Neural cell (in vitro differentiated cells): Measurements from ENCODE around the gene IDI1. TPM values are rescaled to one million over a fixed set of nuclear protein-coding genes. Genes with fewer than 3 reads are reported as not detected.

Source experiments
- H2AFZ ChIP-seq: fragments of 200-600, 300-800 bp; sonication (generic), shearing (Covaris generic); 2 replicates; pipeline ENCODE4 v1.6.0; 2014; ENCODE audit warnings: low read depth, mild to moderate bottlenecking, antibody characterized with exemption, low read length, moderate library complexity
- H3F3A ChIP-seq: fragments of 200-600 bp; shearing (Covaris generic); 2 replicates; pipeline ENCODE4 v1.6.1; 2016; ENCODE audit warnings: mild to moderate bottlenecking, moderate library complexity, mixed read lengths, antibody characterized with exemption, low read length; ENCODE audit not compliant: insufficient read depth, poor library complexity, severe bottlenecking
- H3K27ac ChIP-seq: fragments of 200-600, 300-800 bp; sonication (generic), shearing (Covaris generic); 2 replicates; pipeline ENCODE4 v1.5.1; 2014; ENCODE audit warnings: mild to moderate bottlenecking, low read length, moderate library complexity
- H3K27me3 ChIP-seq: fragments of 300-800, 200-600 bp; sonication (generic), shearing (Covaris generic); 2 replicates; pipeline ENCODE4 v1.6.0; 2014; ENCODE audit warnings: mild to moderate bottlenecking, low read depth, low read length, moderate library complexity; ENCODE audit not compliant: insufficient read depth
- H3K36me3 ChIP-seq: fragments of 300-800, 200-600 bp; sonication (generic), shearing (Covaris generic); 2 replicates; pipeline ENCODE4 v1.5.1; 2014; ENCODE audit warnings: mild to moderate bottlenecking, antibody characterized with exemption, low read length, moderate library complexity; ENCODE audit not compliant: insufficient read depth
- H3K4me2 ChIP-seq: fragments of 300-800, 200-600 bp; sonication (generic), shearing (Covaris generic); 2 replicates; pipeline ENCODE4 v1.6.0; 2014; ENCODE audit warnings: mild to moderate bottlenecking, low read length
- H3K4me3 ChIP-seq: fragments of 300-800, 200-600 bp; sonication (generic), shearing (Covaris generic); 2 replicates; pipeline ENCODE4 v1.5.1; 2014; ENCODE audit warnings: mild to moderate bottlenecking, low read length, moderate library complexity
- H3K79me2 ChIP-seq: fragments of 200-600 bp; shearing (Covaris generic); replicated peaks from 2 replicates; pipeline ENCODE4 v1.6.0; 2014; ENCODE audit warnings: mild to moderate bottlenecking, low read length, moderate library complexity; ENCODE audit not compliant: insufficient read depth
- H3K9ac ChIP-seq: fragments of 300-800, 200-600 bp; sonication (generic), shearing (Covaris generic); 2 replicates; pipeline ENCODE4 v1.6.1; 2016; ENCODE audit warnings: mild to moderate bottlenecking, low read length, mixed read lengths
- H3K9me2 ChIP-seq: fragments of 200-600 bp; shearing (Covaris generic); 2 replicates; pipeline ENCODE4 v1.6.1; 2016; ENCODE audit warnings: mild to moderate bottlenecking, low read length, mixed read lengths; ENCODE audit not compliant: insufficient read depth
- H3K9me3 ChIP-seq: fragments of 200-600, 300-800 bp; sonication (generic), shearing (Covaris generic); 2 replicates; pipeline ENCODE4 v1.6.1; 2016; ENCODE audit warnings: mild to moderate bottlenecking, mixed run types, low read length, moderate library complexity, mixed read lengths
- H4K20me1 ChIP-seq: fragments of 200-600 bp; shearing (Covaris generic); 2 replicates; pipeline ENCODE4 v1.6.1; 2016; ENCODE audit warnings: mild to moderate bottlenecking, mixed run types; ENCODE audit not compliant: insufficient read depth
- CTCF ChIP-seq: fragments of 450-650 bp; IDR thresholded peaks from 2 replicates; pipeline ENCODE4 v1.5.1; 2014; ENCODE audit warnings: antibody characterized with exemption, mild to moderate bottlenecking, moderate library complexity; ENCODE audit not compliant: poor library complexity, severe bottlenecking
- EP300 ChIP-seq: fragments of 450-650 bp; conservative IDR thresholded peaks from 2 replicates; pipeline ENCODE4 v1.6.1; 2014; ENCODE audit warnings: antibody characterized with exemption, mild to moderate bottlenecking, moderate library complexity; ENCODE audit not compliant: poor library complexity, severe bottlenecking
- EZH2 ChIP-seq: fragments of 200-600, 300-800 bp; shearing (Covaris generic), sonication (generic); IDR thresholded peaks from 2 replicates; pipeline ENCODE4 v1.6.1; 2014; ENCODE audit warnings: antibody characterized with exemption, low read length, borderline replicate concordance, mild to moderate bottlenecking; ENCODE audit not compliant: insufficient read depth, poor library complexity, severe bottlenecking
- MXI1 ChIP-seq: fragments of 450-650 bp; conservative IDR thresholded peaks from 2 replicates; pipeline ENCODE4 v1.6.1; 2014; ENCODE audit warnings: antibody characterized with exemption, mild to moderate bottlenecking; ENCODE audit not compliant: poor library complexity, severe bottlenecking
- POLR2AphosphoS5 ChIP-seq: IDR thresholded peaks from 2 replicates; pipeline ENCODE4 v1.6.1; 2012
- RAD21 ChIP-seq: fragments of 450-650 bp; conservative IDR thresholded peaks from 2 replicates; pipeline ENCODE4 v1.6.1; 2014; ENCODE audit warnings: antibody characterized with exemption, mild to moderate bottlenecking, moderate library complexity
- REST ChIP-seq: IDR thresholded peaks from 2 replicates; pipeline ENCODE4 v1.6.1; 2012; ENCODE audit warnings: borderline replicate concordance
- SMC3 ChIP-seq: fragments of 450-650 bp; conservative IDR thresholded peaks from 2 replicates; pipeline ENCODE4 v1.6.1; 2014; ENCODE audit warnings: antibody characterized with exemption, mild to moderate bottlenecking, moderate library complexity; ENCODE audit not compliant: poor library complexity
- TAF1 ChIP-seq: IDR thresholded peaks from 2 replicates; pipeline ENCODE4 v1.6.1; 2012; ENCODE audit warnings: low read depth
- polyA plus RNA-seq: library from polyadenylated mRNA; depleted of rRNA; stranded (reverse); fragments of >200 nt; gene quantifications from 2 replicates; pipeline ENCODE4 v1.2.3, GENCODE V29; 2014

Gene IDI1
- polyA plus RNA-seq, 1 donor from 2014 or later, result 307 TPM

- no peak overlapping the region for H2AFZ ChIP-seq
- H3K9me2 ChIP-seq, result no peaks in the 10 kb centered on the region
- H3K9ac ChIP-seq, result no peak overlapping the region
- TF ChIP-seq RAD21 (no peak), TAF1 (no peak), EP300 (no peak), REST (no peak), CTCF (no peak), POLR2AphosphoS5 (no peak), EZH2 (no peak), SMC3 (no peak), MXI1 (no peak)
- H3K4me3 ChIP-seq, result no peak overlapping the region
- no peaks in the 10 kb centered on the region for H3K9me3 ChIP-seq
- H4K20me1 ChIP-seq, result no peaks in the 10 kb centered on the region
- no peaks in the 10 kb centered on the region for H3K27me3 ChIP-seq
- H3K79me2 ChIP-seq, result no peaks in the 10 kb centered on the region
- H3K27ac ChIP-seq, result no peak overlapping the region
- H3F3A ChIP-seq, result no peaks in the 10 kb centered on the region
- no peaks in the 10 kb centered on the region for H3K36me3 ChIP-seq
- no peak overlapping the region for H3K4me2 ChIP-seq
These were observed 24.8 kb downstream of the IDI1 start for GRCh38 chr10:1024103-1024502.

- no peaks in the 10 kb centered on the region for H3K79me2 ChIP-seq
- no peak overlapping the region for H3K4me3 ChIP-seq
- no peaks in the 10 kb centered on the region for H3K27me3 ChIP-seq
- H2AFZ ChIP-seq, result no peak overlapping the region
- TF ChIP-seq EP300 (no peak), REST (no peak), TAF1 (no peak), SMC3 (no peak), MXI1 (no peak), RAD21 (no peak), CTCF (no peak), EZH2 (no peak), POLR2AphosphoS5 (no peak)
- no peaks in the 10 kb centered on the region for H4K20me1 ChIP-seq
- no peak overlapping the region for H3K9ac ChIP-seq
- H3K9me3 ChIP-seq, result no peaks in the 10 kb centered on the region
- H3K27ac ChIP-seq, result no peak overlapping the region
- H3K36me3 ChIP-seq, result no peaks in the 10 kb centered on the region
- H3F3A ChIP-seq, result no peaks in the 10 kb centered on the region
- H3K4me2 ChIP-seq, result no peak overlapping the region
- H3K9me2 ChIP-seq, result no peaks in the 10 kb centered on the region
These were observed 26.5 kb downstream of the IDI1 start for GRCh38 chr10:1022413-1022812.
